ENCODE data around the gene SLC9C2.

SLC9C2 gene

DNA sequence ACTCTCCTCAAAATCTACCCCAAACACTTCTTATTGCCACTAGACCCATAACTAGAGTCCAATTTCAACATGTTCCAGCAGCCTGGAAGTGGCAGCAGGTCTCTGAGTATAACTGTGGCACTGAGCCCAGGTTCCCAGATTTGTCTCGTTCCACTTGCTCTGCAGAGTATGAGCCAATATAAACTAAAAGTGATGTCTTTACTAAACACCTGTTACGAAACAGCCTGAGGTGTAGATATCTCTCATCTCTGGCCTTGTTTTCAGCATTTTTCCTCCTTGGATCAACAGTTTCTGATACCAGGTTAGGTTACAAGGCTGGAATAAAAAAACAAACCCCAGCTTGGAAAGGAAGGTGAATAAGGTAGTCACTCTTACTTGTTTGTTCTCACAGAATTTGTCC, 150.9 kb downstream of the SLC9C2 start:
- CTCF ChIA-PET = interaction anchor here (1.9 kb wide), 1 partner anchor 22 kb away, joined by 4 read pairs; no protein-coding TSS in a partner anchor
- peaks cover 20% of the 10 kb centered on the region for H3K4me1 Mint-ChIP-seq

More for the DNA sequence above, 150.9 kb downstream of the SLC9C2 start:
- Mint-ChIP-seq H3K27ac (no peak overlapping the region), H3K9me3 (peaks cover 8% of the 10 kb centered on the region), H3K27me3 (no peaks in the 10 kb centered on the region), H3K36me3 (peaks cover 46% of the 10 kb centered on the region), H3K4me3 (no peak overlapping the region)
- no peak for DNase-seq
